ENCODE data around the gene KCNK4. TPM values are rescaled to one million over a fixed set of nuclear protein-coding genes. Genes with fewer than 3 reads are reported as not detected.

KCNK4 gene
- total RNA-seq, 1 experiment from 2014 or later, result not detected

DNA sequence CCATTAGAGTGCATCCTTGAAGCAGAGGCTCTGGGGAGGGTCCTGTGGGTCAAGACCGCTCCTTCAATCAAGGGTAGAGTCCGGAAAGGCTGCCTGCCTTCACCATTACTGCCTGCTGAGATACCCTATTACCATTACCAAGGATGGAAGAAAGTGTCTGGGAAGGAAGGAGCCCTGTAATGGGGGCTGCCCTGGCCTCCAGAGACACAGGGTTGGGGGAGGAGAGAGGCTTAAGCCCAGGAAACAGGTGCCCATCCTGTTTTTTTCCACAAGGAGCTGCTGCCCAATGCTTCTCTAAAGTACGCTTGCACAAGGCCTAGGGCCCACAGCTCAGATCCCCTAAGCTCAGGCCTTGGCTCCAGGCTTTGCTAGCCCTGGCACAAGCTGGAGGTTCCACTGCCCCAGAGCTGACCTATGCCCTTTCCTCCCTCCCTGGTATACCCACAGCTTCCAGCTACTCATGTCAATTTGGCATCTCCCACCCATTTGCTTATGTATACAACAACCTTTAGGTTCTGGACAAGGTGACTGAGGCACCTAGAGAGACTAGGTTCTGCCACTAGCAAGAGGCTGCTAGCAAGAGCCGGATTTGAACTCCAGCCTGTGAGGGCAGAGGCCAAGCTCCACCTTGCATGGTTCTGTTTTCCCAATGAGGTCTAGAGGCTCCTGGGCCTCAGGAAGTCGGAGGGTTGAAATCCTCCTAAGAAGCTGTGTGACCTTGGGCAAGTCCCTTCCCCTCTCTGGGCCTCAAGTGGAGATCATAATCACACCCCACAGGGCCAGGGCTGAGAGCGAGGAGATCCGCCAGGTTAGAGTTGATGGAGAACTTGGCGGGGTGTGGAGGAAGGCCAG lies 41.3 kb upstream of the KCNK4 start:
- H3K27me3 ChIP-seq (replicated peaks), result no peaks in the 10 kb centered on the region

DNA sequence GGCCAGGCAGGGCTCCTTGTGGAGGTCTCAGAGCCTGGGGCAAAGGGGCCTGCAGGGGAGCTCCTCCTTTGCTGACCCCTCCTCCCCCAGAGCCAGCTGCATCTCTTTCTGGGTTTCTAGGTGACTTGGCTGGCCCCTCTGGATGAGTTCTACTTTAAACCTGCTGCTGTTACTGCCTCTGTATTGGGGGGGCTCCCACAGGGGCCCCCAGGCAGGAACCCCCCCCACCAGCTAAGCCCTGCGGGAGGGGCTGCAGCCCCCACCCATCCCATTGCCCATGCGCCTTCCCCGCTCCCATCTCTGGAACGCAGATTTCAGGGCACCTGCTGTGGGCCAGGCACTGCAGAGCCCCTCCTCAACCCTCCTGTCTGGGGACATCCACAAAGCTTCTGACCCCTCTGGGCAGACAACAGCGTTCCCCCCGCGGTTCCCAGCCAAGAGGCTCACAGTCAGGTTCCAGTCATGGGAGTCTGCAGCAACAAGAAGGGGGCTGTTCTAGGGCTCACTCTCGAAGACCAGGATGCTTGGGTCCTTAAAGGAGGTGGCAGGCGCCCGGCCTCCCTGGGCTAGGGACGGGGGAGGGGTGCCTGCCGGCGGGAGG lies 40.6 kb upstream of the KCNK4 start:
- Histone ChIP-seq H3K36me3 (peaks cover 31% of the 10 kb centered on the region), H3K9me3 (replicated peaks) (peaks cover 3% of the 10 kb centered on the region; the same call in 1 of the 2 replicates), H3K27me3 (replicated peaks) (no peaks in the 10 kb centered on the region), H3K27ac (no peak overlapping the region), H3K4me1 (replicated peaks) (peaks cover 46% of the 10 kb centered on the region), H3K4me3 (peak overlapping the region; percentile 95)
- no peak for DNase-seq (ENCODE audit: low read depth in 1 of 2, low spot score in 2 of 2)

More for the DNA sequence above, 41.3 kb upstream of the KCNK4 start:
- Histone ChIP-seq H3K36me3 (peaks cover 31% of the 10 kb centered on the region), H3K4me1 (replicated peaks) (peaks cover 53% of the 10 kb centered on the region), H3K27ac (no peak overlapping the region), H3K9me3 (replicated peaks) (peaks cover 3% of the 10 kb centered on the region; the same call in 1 of the 2 replicates), H3K4me3 (no peak overlapping the region)
- DNase-seq (ENCODE audit: low read depth in 1 of 2, low spot score in 2 of 2), result no peak

DNA sequence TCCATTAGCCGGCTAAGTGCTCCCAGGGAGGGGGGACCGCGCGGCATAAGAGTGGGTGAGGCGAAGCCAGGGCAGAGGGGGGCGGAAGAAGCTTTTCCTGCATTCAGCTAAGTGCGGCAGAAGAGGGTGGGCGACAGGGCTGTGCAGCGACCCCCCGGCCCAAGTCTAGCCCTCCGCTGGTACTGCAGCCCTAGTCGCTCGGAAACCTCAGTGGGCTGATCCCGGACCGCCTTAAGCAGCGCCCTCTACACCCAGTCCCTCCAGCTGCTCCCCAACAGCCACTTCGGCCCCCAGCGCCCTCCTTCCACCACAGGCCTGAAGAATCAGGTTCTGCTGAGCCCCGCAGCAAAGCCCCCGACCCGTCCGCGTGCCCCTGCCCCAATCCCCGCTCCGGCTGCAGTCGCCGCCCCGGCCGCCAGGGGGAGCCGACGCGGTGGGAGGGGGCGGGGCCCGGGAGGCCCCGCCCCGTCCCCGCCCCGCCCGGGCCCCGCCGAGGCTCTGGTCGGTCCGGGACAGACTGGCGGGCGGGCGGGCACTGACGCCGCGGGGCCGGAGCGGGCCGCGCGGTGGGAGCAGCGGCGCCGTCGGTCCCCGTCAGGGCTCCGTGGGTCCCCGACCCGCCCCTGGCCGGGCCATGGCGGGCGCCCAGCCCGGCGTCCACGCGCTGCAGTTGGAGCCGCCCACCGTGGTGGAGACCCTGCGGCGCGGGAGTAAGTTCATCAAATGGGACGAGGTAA lies 39.9 kb upstream of the KCNK4 start, which contains the start of gene PLCB3:
TSS of gene PLCB3 (plus strand) at position 515 of the 737 bp plus-strand sequence. CDS start at position 635, 120 bp downstream.
- DNase-seq (ENCODE audit: low read depth in 1 of 2, low spot score in 2 of 2), result peak in 1 of 2 experiments; percentile 67
- H3K4me1 ChIP-seq (replicated peaks), result peaks cover 39% of the 10 kb centered on the region
- H3K4me3 ChIP-seq, result peak within 1 kb of the TSS; percentile 95
- peaks cover 3% of the 10 kb centered on the region; the same call in 1 of the 2 replicates for H3K9me3 ChIP-seq (replicated peaks)
- H3K36me3 ChIP-seq, result peaks cover 31% of the 10 kb centered on the region
- H3K27me3 ChIP-seq (replicated peaks), result no peaks in the 10 kb centered on the region
- H3K27ac ChIP-seq, result peak within 1 kb of the TSS; percentile 37

DNA sequence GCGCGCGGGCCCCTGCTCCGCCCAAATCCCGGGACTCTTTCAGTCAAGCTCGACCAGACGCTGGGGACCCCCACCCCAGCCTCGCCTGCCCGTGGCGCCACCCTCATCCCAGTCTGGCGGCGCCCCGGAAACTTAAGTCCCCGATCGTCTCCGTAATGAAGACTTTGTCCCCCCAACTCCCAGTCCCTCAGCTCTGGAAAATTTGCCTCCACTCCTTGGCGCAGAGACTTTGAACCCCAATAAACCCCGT lies 39.4 kb upstream of the KCNK4 start:
- Histone ChIP-seq H3K36me3 (peaks cover 34% of the 10 kb centered on the region), H3K27ac (peak overlapping the region; percentile 37), H3K4me3 (peak overlapping the region; percentile 95), H3K4me1 (replicated peaks) (peaks cover 38% of the 10 kb centered on the region), H3K9me3 (replicated peaks) (peaks cover 3% of the 10 kb centered on the region; the same call in 1 of the 2 replicates), H3K27me3 (replicated peaks) (no peaks in the 10 kb centered on the region)
- peak in 1 of 2 experiments; percentile 43 for DNase-seq (ENCODE audit: low read depth in 1 of 2, low spot score in 2 of 2)

DNA sequence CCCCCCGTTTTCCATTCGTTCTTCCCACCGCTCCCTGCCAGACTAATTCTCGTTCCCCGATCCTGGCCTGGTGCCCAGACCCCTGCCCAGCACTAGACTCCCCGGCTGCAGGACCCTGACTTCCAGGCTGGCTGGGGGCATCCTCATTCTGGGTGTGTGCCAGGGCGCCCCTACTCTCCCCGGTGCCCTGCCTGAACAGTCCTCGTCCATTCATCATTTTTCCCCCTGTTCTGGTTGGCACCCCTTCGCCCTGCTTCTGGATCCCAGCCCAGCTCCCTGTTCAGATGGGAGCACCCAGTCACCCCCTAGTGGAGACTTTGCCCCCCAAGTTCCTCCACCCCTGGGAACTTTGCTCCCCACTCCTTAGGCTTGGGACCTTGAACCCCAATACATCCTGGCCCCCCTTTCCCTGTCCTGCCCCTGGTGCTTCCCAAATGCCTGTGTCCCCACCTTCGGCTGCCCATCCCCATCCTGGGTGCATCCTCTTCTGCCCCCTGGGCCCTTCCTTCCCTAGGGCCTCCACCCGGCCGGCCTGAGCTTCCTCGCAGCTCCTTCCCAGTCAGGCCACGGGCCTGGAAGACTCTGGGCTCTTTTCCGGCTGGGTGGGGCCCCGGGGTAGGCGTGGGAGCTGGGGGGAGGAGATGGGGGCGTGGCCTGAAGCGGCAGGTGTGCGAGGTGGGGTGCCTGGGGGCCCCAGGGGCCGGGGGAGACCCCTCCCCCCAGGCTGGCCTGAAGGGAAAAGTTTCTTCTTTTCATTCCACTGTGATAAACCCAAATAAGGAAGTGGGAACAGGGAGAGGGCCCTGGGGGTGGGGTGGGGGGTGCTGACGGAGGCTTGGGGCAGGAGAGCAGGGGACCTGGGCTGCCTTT lies 38.9 kb upstream of the KCNK4 start:
- Histone ChIP-seq H3K4me1 (replicated peaks) (peaks cover 34% of the 10 kb centered on the region), H3K36me3 (peaks cover 38% of the 10 kb centered on the region), H3K4me3 (peak overlapping the region; percentile 95), H3K9me3 (replicated peaks) (peaks cover 3% of the 10 kb centered on the region; the same call in 1 of the 2 replicates), H3K27me3 (replicated peaks) (no peaks in the 10 kb centered on the region), H3K27ac (peak overlapping the region; percentile 37)
- peak; percentile 57 to 74 for DNase-seq (ENCODE audit: low read depth in 1 of 2, low spot score in 2 of 2)

DNA sequence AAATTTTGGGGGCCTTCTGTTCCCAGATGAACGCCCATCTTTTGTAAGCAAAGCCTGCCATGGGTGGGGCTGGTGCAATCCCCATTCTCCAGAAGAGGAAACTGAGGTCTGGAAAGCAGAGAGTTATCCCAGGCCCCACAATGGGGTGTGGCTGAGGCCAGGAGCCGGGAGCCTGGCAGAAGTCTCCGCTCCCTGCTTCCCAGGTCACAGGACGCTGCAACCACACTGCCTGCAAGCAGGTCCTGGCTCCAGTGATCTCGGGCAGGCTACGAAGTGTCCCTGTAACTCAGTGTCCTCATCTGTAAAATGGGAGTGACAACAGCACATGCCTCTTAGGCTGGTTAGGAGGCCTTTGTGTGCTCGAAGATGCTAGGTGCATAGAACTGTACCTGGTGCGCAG lies 38.1 kb upstream of the KCNK4 start:
- H3K27me3 ChIP-seq (replicated peaks), result no peaks in the 10 kb centered on the region
- H3K36me3 ChIP-seq, result peaks cover 46% of the 10 kb centered on the region
- H3K9me3 ChIP-seq (replicated peaks), result peaks cover 3% of the 10 kb centered on the region; the same call in 1 of the 2 replicates
- H3K27ac ChIP-seq, result no peak overlapping the region
- DNase-seq (ENCODE audit: low read depth in 1 of 2, low spot score in 2 of 2), result no peak
- peaks cover 25% of the 10 kb centered on the region for H3K4me1 ChIP-seq (replicated peaks)
- H3K4me3 ChIP-seq, result no peak overlapping the region; the same call in 1 of the 2 replicates

DNA sequence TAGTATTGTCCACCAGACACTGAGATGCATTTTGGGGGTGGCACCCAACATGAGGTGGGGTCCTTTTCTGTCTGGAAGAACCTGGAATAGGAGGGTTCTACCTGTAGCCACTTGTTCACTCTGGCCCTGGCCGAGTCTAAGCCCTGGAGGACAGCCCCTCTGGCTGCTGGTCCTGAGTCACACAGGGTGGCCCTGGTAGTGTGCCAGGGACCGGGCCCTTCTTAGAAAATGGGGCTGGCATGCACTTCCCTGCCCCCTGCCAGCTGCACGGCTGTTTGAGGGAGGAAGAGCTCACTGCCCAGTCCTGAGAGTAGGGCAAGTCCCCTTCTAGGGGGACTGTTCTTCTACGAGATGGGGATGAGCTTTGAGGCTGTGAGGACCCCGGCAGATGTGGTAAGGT lies 37.6 kb upstream of the KCNK4 start:
- no peak for DNase-seq (ENCODE audit: low read depth in 1 of 2, low spot score in 2 of 2)
- Histone ChIP-seq H3K27me3 (replicated peaks) (no peaks in the 10 kb centered on the region), H3K27ac (no peak overlapping the region), H3K4me3 (no peak overlapping the region), H3K4me1 (replicated peaks) (peaks cover 25% of the 10 kb centered on the region), H3K36me3 (peaks cover 51% of the 10 kb centered on the region), H3K9me3 (replicated peaks) (peaks cover 3% of the 10 kb centered on the region; the same call in 1 of the 2 replicates)

DNA sequence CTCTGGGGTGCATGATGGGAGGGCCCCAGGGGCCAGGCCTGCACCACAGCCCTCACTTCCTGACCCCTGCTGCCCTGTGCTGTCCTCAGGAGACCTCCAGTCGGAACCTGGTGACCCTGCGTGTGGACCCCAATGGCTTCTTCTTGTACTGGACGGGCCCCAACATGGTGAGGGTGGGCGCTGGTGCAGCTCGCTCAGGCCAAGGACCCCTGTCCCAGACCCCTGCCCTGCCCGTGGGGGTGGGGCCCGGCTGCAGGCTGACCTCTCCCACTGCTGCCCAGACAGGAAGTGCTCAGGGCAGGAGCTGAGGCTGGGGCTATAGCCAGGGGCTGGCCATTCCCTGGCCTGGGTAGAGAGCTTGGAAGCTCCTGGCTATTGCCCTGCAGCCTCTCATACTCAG lies 36.8 kb upstream of the KCNK4 start:
- DNase-seq (ENCODE audit: low read depth in 1 of 2, low spot score in 2 of 2), result no peak
- Histone ChIP-seq H3K4me1 (replicated peaks) (peaks cover 25% of the 10 kb centered on the region), H3K36me3 (peaks cover 59% of the 10 kb centered on the region), H3K27me3 (replicated peaks) (no peaks in the 10 kb centered on the region), H3K4me3 (no peak overlapping the region), H3K9me3 (replicated peaks) (peaks cover 3% of the 10 kb centered on the region; the same call in 1 of the 2 replicates), H3K27ac (no peak overlapping the region)

DNA sequence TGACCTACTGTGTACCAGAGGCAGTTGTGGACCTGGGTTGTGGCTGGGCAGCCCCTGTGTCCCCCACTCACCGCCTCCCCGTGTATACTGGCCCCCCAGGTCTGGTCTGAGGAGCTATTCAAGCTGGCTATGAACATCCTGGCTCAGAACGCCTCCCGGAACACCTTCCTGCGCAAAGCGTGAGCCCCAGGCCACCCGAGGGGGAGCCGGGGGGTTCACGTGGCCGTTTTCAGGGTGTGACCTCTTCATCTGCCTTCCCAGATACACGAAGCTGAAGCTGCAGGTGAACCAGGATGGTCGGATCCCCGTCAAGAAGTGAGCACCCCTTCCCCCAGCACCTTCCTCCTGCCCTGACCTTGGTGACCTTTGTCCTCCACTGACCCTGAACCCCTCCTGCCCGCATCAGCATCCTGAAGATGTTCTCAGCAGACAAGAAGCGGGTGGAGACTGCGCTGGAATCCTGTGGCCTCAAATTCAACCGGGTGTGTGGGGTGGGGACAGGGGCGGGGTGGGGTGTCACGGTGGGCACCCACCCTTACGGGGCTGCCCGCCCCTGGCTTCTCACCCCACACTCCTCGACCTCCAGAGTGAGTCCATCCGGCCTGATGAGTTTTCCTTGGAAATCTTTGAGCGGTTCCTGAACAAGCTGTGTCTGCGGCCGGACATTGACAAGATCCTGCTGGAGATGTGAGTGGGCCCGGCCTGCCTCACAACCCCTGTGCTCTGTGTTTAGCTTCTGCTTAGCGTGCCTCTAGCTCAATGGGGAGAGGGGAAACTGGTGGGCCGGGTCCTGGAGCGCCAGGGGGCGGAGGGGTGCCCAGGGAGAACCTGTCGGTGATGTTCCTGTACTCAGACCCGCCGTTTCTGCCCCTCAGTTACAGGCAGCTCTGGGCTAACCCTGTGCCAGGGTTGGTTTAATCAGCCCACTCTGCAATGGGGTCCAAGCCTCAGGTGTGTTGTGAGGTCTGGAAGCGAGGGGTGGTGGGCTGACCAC lies 35.7 kb upstream of the KCNK4 start:
- no peak for DNase-seq (ENCODE audit: low read depth in 1 of 2, low spot score in 2 of 2)
- Histone ChIP-seq H3K9me3 (replicated peaks) (peaks cover 3% of the 10 kb centered on the region; the same call in 1 of the 2 replicates), H3K36me3 (peaks cover 70% of the 10 kb centered on the region), H3K27me3 (replicated peaks) (no peaks in the 10 kb centered on the region), H3K27ac (no peak overlapping the region), H3K4me3 (no peak overlapping the region), H3K4me1 (replicated peaks) (peaks cover 25% of the 10 kb centered on the region)

DNA sequence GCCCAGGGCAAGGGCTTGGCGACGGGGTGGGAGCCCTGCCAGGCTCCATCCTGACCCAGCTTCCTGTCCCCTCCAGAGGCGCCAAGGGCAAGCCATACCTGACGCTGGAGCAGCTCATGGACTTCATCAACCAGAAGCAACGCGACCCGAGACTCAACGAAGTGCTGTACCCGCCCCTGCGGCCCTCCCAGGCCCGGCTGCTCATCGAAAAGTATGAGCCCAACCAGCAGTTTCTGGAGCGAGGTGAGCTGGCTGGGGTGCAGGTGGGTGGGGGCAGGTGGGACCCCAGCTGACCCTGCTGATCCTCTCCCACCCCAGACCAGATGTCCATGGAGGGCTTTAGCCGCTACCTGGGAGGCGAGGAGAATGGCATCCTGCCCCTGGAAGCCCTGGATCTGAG lies 34.8 kb upstream of the KCNK4 start:
- DNase-seq (ENCODE audit: low read depth in 1 of 2, low spot score in 2 of 2), result no peak
- Histone ChIP-seq H3K36me3 (peaks cover 77% of the 10 kb centered on the region), H3K9me3 (replicated peaks) (peaks cover 3% of the 10 kb centered on the region; the same call in 1 of the 2 replicates), H3K4me1 (replicated peaks) (peaks cover 18% of the 10 kb centered on the region), H3K27me3 (replicated peaks) (no peaks in the 10 kb centered on the region), H3K27ac (no peak overlapping the region), H3K4me3 (no peak overlapping the region)

DNA sequence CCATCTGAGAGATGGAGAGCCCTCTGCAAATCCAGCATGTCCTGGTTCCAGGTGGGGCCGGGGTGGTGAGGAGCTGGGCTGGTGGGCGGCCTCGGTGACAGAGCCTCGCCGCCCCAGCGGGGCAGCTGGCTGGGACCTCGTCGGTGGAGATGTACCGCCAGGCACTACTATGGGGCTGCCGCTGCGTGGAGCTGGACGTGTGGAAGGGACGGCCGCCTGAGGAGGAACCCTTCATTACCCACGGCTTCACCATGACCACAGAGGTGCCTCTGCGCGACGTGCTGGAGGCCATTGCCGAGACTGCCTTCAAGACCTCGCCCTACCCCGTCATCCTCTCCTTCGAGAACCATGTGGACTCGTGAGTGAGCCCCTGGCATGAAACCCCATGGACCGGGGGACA lies 32.7 kb upstream of the KCNK4 start:
- Histone ChIP-seq H3K4me1 (replicated peaks) (peaks cover 16% of the 10 kb centered on the region), H3K9me3 (replicated peaks) (no peaks in the 10 kb centered on the region), H3K36me3 (peaks cover 90% of the 10 kb centered on the region), H3K27ac (no peak overlapping the region), H3K4me3 (no peak overlapping the region), H3K27me3 (replicated peaks) (no peaks in the 10 kb centered on the region)
- DNase-seq (ENCODE audit: low read depth in 1 of 2, low spot score in 2 of 2), result no peak

DNA sequence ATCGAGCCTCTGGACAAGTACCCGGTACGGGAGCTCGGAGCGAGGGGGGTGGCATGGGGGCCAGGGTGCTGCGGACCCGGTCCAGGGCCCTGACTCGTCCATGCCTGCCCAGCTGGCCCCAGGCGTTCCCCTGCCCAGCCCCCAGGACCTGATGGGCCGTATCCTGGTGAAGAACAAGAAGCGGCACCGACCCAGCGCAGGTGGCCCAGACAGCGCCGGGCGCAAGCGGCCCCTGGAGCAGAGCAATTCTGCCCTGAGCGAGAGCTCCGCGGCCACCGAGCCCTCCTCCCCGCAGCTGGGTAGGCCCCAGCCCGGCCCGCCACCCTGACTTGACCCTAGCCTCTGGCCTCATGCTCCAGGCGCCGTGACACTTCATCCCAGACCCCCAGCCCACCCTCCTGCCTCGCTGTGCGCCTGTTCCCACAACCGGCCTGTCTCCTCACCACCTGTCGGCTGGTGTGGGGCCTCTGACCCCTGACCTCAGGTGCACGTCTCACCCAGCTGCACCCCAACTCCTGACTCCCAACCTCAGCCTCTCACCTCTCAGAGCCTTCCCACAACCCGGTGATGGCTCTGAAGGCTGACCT lies 32.1 kb upstream of the KCNK4 start:
- Histone ChIP-seq H3K27ac (no peak overlapping the region), H3K36me3 (peaks cover 97% of the 10 kb centered on the region), H3K9me3 (replicated peaks) (no peaks in the 10 kb centered on the region), H3K4me3 (no peak overlapping the region), H3K4me1 (replicated peaks) (peaks cover 19% of the 10 kb centered on the region), H3K27me3 (replicated peaks) (no peaks in the 10 kb centered on the region)
- DNase-seq (ENCODE audit: low read depth in 1 of 2, low spot score in 2 of 2), result no peak
